ENCODE results near the gene COBL.

COBL gene

GRCh38 chr7:51038573-51038972 is 278.0 kb downstream of the COBL start:
- no peak for TF ChIP-seq CTCF (IDR thresholded peaks at IDR 0.05; ENCODE audit: control insufficient read depth, insufficient read depth, low read depth, low read length, missing control alignments)
- H3K4me3 ChIP-seq (ENCODE audit: control insufficient read depth, low read depth, low read length): no peak overlapping the region
- DNase-seq (ENCODE audit: low read depth): no peak

- no peak overlapping the region for H3K4me3 ChIP-seq (ENCODE audit: control insufficient read depth, low read depth, low read length)
Observed at GRCh38 chr7:51035716-51036115, 280.9 kb downstream of the COBL start.

GRCh38 chr7:51034521-51035264 is 281.9 kb downstream of the COBL start:
- no peak overlapping the region for H3K4me3 ChIP-seq (ENCODE audit: control insufficient read depth, low read depth, low read length)
- TF ChIP-seq CTCF (IDR thresholded peaks at IDR 0.05; ENCODE audit: control insufficient read depth, insufficient read depth, low read depth, low read length, missing control alignments): no peak
- peak; percentile 38 for DNase-seq (ENCODE audit: low read depth)

More at GRCh38 chr7:51035716-51036115, 280.9 kb downstream of the COBL start:
- TF ChIP-seq CTCF (IDR thresholded peaks at IDR 0.05; ENCODE audit: control insufficient read depth, insufficient read depth, low read depth, low read length, missing control alignments): no peak
- DNase-seq (ENCODE audit: low read depth): no peak

- TF ChIP-seq CTCF (IDR thresholded peaks at IDR 0.05; ENCODE audit: control insufficient read depth, insufficient read depth, low read depth, low read length, missing control alignments): no peak
- no peak for DNase-seq (ENCODE audit: low read depth)
- no peak overlapping the region for H3K4me3 ChIP-seq (ENCODE audit: control insufficient read depth, low read depth, low read length)
Observed at GRCh38 chr7:51033727-51034520, 282.7 kb downstream of the COBL start.

GRCh38 chr7:51031791-51032515 is 284.7 kb downstream of the COBL start:
- TF ChIP-seq CTCF (IDR thresholded peaks at IDR 0.05; ENCODE audit: control insufficient read depth, insufficient read depth, low read depth, low read length, missing control alignments): no peak
- DNase-seq (ENCODE audit: low read depth): no peak

GRCh38 chr7:51031216-51031615 is 285.4 kb downstream of the COBL start:
- no peak for TF ChIP-seq CTCF (IDR thresholded peaks at IDR 0.05; ENCODE audit: control insufficient read depth, insufficient read depth, low read depth, low read length, missing control alignments)
- DNase-seq (ENCODE audit: low read depth): no peak

More at GRCh38 chr7:51031791-51032515, 284.7 kb downstream of the COBL start:
- H3K4me3 ChIP-seq (ENCODE audit: control insufficient read depth, low read depth, low read length): no peak overlapping the region

More at GRCh38 chr7:51031216-51031615, 285.4 kb downstream of the COBL start:
- no peak overlapping the region for H3K4me3 ChIP-seq (ENCODE audit: control insufficient read depth, low read depth, low read length)
